Stimulated activated CD8-positive, alpha-beta memory T cell treated with anti-CD3 and anti-CD28 coated beads, Interleukin-15, amount 100 ng/mL, for 1 hour (primary cell): Measurements from ENCODE around the gene MON1B.
"Not testable (repeated sequence)": the region's sequence is repeated elsewhere in the genome, so short reads cannot be mapped to it uniquely, and the experiment has no call there.

Experiments
- DNase-seq: peaks from one replicate; pipeline ENCODE4 v3.0.0-alpha.2; 2020; ENCODE audit warnings: low read depth

The MON1B gene

DNA sequence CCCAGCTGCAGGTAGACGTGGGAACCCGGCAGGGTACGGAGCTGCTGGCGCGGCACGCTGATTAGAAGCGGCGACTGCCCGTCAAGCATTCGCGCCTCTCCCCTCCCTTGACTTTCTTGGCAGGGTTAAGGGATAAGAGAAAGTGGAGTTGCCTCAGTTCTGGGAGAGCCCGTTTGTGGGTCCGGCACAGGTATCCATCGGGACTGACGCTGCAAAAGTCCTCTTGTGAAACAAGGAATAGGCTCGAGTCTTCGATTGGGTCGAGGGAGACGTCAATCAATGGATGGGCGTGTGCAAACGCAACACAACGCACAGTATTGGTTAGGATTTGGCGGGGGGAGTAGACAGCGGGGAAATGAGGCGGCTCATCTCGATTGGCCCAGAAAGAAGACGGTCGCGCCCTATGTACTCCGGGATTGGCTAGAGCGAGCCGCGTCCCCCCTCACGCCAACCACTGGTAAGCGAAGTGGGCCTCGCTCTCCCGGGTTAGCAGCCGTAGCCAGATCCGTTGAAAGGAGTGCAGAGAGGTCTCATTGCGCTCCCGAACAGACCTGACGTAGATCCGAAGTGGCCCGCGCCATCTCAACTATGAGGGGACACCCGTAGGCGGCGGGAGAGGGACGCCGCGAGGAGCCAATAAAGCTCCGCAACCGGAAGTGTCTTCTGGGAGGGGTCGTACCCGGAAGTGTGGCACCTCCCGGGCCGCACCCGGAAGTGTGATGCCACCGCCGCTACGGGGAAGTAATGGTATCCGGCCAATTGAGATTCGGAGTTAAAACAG is at the start of gene MON1B:
Gene MON1B (plus strand): TSS at position 713 of the 781 bp plus-strand sequence. CDS start 296 bp downstream, outside the sequence.
- peak; percentile 86 for DNase-seq

DNA sequence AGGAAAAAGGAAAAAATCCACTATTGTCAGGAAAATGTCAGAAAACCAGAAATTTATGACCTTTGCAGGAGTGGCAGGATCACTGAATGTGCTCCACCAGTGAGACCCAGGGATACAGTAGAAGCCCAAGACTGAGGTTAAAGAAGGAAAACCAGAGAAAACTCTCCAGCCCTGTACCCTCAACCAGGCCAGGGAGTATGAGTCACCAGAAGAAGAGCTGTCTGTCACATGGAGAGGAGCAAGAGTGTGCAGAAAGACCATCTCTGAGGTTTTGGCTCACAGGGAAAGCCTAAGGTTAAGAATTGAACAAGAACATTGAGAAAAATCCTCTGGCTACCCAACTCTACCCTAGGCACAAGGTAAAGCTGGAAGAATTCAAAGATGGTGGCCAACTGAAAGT is 47.6 kb upstream of the MON1B start:
- DNase-seq: no peak

DNA sequence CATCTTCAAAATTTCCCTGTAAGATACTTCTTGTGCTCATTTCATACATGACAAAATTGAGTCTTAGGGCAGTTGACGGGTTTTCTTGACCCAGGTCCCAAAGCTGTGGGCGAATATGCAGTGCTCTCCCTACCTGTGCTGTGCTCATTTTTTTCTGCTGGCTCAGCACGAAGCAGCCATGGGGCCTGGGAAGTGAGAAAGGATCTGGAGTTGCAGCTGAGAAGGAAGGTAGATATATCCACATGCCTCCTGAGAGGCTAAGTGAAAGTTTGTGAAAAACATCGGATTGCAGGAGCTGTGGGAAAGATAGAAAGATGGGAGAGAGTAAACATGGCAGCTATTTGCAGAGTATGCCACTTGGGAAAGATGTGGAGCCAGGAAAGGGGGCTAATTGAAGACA is 42.9 kb upstream of the MON1B start:
- no peak for DNase-seq

DNA sequence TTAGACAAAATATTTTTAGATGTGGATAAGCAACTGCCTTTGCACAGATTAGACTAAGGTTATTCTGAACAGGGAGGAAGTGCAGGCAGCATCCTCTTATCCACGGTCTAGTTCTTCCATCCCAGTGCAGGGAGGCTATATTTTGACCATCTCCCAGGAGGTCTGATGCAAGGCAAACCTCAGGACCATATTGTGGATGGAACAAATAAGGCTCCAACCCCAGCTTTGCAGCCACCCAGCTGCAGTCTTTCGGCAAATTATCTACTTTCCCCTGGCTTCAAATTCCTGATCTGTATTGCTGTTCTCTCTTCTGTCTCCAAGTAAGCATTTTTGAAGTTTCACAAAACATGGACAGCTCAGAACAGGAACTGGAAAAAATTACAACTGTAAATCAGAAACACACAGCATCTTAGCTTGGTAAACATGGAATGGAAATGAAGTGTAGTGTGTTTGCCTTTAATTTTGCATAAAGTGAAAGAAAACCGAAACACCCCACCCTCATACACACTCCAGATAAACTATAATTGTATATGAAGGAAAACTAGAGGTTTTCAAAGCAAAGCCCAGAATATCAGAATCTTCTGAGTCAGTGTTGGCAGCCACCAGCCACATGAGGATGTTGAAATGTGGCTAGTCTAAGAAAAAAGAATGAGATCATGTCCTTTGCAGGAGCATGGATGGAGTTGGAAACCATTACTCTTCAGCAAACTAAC is 33.5 kb upstream of the MON1B start:
- DNase-seq: no peak

DNA sequence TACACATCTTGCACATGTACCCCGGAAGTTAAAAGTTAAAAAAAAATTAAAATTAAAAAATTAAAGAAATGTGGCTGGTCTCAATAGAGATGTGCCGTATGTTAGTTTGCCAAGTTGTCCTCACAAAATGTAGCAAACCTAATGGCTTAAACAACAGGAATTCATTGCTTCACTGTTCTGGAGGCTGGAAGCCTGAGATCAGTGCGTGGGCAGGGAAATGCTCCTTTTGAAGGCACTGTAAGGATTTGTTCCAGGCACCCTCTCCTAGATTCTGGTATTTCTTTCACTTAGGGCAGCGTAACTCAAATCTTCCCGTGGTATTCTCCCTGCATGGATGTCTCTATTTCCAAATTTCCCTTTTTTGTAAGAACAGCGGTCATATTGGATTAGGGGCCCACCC is 32.7 kb upstream of the MON1B start:
- no peak for DNase-seq

DNA sequence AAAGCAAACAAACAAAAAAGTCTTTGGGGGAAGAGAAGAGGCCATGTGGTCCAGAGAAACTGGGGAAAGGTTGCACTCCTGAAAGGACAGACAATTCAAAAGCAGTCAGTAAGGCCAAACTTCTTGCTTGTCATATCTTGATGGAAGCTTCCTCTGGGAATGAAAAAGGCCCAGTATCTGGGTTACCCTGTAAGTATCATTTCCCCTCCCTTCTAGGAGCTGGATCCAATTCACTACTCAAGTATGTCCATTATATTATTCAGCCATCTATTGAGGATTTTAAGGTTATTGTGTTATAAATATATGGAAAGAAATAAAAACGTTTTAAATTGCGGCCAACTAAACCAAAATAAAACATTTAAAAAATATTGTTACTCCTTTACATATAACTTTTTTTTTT is 26.0 kb upstream of the MON1B start:
- no peak for DNase-seq

DNA sequence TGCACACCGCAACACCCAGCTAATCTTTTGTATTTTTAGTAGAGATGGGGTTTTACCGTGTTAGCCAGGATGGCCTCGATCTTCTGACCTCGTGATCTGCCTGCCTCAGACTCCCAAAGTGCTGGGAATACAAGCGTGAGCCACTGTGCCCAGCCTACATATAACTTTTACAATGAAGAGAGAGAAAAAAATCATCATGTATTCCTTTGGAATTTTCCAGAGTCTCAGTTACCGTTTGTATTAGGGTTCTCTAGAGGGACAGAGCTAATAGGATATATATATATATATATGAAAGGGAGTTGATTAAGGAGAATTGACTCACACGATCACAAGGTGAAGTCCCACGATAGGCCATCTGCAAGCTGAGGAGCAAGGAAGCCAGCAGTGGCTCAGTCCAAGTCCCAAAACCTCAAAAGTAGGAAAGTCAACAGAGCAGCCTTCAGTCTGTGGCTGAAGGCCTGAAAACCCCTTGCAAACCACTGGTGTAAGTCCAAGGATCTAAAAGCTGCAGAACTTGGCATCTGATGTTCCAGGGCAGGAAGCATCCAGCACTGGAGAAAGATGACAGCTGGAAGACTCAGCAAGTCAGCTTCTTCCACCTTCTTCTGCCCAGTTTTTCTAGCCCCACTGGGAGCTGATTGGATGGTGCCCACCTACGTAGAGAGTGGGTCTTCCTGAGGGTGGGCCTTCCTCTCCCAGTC is 25.3 kb upstream of the MON1B start:
- not testable (repeated sequence) for DNase-seq

DNA sequence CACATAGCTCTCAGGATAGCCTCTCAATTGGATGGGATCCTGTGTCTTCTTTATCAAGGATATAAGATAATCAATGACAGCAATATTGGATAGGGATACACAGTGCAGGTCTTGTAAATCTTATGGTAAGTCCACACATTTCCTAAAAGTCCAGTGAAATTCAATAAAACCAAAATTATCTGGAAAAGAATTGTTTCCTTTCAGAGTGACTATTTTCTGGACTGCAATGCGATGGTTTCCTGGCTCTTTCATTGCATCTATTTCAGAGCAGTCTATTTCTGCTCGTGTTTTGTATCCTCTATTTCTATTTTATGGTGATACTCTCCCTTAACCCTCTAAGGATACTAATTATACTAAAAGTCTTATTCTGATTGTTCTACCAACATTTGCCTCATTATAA is 24.3 kb upstream of the MON1B start:
- DNase-seq: no peak

DNA sequence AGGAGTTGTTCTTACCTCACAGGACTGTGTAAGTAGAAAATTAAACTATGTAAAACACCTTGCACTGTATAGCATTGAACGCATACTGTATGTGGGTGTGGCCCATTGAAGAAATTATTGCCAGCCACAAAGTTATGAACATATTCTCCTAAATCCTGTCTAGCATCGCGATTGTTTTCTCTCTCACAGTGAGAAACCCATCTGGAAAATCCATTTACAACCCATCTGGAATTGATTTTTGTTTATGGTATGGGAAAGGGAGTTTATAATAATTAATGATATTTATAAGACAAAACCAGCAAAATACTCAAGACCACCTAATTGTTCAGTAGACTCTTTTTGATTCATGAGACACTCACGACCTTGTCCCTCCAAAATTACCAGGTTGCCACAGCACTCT is 22.1 kb upstream of the MON1B start:
- no peak for DNase-seq

DNA sequence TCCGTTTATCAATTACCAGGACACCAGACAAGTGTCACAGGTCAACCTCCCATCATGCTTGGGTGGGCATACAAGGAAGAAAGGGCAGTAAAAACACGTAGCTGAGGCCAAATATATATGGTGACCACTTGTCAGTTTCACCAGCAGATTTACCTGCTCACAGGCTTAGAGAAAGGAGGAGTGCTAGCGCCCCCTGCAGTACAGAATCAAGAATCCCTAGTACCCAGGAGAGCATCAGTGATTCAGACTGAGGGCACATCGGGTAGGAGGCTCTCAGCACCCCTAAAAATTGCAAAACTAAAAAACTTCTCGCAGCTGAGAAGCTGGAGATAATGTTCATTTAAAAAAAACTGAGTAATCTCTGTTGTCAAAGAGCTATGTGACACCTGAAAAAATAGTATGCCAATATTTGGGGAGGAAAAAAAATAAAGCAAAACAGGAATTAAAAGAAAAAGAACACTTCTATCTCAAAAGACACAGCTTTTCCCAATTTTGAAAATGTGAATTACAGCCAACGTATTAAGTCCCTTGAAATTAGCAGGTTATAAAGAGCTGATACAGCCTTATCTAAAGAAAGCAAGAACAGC is 21.2 kb upstream of the MON1B start:
- DNase-seq: no peak

DNA sequence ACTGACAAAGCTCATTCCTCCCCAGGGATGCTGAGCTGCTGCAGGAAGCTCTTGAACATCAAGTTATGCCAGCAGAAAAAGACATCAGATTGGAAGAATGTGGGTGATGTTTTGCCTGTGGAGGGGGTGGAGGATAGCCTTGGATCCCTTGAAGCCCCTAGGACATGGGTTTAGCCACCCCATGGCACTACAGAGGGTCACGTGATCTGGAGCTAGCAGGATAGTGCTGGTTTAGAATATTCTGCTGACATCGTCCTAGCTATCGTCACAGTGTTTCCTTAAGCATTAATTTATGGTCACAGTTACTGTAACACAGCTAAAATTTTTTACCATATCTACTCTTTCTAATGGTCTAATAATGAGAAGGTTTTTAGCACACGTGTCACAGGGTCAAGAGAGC is 20.2 kb upstream of the MON1B start:
- DNase-seq: no peak

DNA sequence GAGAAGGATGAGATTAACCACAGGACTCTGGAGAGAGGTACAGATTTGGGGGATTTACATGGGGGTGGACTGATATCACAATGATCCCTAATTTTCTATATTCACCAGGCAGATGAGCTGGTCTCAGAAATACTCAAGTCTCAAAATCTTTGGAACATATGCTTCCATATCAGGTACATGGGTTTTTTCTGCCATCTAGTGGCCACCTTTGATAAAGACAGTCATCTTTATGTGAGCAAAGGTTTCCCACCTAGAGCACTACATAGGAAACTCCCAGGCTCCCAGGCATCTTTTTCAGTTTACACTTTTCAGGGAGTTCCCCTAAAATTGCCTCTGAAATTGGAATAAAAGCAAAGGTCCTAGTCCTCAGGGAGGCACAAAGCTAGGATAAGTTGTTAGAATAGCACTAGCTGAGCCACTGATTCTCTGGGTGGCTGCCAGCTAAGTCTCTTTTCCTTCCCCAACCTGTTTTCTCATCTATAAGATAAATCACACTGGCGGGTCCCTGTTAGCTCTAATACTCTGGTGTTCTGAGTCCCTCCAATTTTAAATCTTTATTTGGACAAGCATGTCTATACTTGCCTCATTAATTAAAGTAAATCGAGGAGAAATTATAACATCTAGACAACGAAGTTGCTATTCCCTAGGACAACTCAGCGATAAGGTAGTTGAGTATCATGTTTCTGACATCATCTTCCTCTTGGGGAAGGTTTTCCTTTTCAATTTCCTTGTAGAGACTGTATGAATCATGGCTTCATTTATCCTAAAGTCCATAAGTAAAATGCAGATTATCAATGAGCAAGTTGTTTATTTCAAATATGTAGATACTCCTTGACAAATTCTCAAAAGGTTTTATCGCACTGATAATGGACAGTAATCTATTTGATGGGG is 19.0 kb upstream of the MON1B start:
- no peak for DNase-seq

DNA sequence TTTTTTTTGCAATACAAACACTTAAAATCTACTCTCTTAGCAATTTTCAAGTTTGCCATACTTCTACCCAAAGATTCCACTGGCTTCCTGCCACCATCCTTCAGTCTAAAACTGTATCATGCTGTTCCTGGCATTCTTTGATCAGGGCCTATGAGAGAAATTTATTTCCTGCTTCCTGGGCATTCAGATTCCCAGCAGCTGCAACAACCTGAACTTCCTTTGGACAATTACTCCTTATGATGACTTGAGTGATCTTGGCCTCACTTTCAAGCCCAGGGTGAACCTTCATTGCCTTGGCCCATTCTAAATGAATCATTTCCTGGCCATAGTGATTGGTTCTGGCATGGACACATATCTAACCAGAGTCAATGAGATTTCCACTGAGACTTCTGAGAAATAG is 18.0 kb upstream of the MON1B start:
- no peak for DNase-seq

DNA sequence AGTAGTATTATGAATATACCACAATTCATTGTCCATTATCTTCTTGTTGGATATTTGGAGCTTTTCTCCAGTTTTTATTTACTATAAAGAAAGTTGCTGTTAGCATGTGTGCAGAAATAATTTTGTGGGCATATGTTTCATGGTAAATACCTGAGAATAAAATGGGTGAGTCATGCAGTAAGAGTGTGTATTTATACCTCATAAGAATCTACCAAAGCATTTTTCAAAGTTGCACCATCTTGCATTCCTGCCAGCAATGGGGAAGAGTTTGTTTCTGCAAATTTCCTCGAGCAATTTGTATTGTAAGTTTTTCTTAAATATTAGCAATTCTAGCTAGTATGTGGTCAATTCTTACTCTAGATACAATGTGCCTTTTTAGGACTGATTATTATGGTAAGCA is 7.9 kb upstream of the MON1B start:
- no peak for DNase-seq

DNA sequence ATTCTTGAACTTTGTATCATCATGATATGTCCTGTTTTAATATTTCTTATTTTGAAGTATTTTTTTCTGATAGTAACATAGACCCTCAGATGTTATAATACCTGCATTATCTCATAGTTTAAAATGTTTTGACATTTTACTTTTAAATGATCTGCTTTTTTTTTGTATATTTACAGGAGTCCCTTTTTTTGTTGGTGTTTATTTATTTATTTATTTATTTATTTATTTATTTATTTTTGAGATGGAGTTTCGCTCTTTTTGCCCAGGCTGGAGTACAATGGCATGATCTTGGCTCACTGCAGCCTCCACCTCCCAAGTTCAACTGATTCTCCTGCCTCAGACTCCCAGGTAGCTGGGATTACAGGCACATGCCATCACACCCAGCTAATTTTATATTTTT is 4.7 kb upstream of the MON1B start:
- DNase-seq: not testable (repeated sequence)

DNA sequence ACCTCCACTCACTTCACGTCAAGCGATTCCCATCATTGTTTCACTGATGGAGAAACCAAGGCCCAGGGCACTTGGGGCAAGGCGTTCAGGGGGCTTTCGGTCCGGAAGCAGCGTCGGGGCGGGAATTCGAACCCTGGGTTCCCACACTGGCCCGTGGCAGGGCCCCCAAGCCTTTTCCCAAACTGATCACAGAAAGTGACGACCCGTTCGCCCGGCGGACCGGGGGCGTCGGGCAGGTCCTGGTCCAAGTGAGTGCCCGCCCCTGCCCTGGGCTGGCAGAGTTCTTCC is 856 bp upstream of the MON1B start:
- DNase-seq: no peak

DNA sequence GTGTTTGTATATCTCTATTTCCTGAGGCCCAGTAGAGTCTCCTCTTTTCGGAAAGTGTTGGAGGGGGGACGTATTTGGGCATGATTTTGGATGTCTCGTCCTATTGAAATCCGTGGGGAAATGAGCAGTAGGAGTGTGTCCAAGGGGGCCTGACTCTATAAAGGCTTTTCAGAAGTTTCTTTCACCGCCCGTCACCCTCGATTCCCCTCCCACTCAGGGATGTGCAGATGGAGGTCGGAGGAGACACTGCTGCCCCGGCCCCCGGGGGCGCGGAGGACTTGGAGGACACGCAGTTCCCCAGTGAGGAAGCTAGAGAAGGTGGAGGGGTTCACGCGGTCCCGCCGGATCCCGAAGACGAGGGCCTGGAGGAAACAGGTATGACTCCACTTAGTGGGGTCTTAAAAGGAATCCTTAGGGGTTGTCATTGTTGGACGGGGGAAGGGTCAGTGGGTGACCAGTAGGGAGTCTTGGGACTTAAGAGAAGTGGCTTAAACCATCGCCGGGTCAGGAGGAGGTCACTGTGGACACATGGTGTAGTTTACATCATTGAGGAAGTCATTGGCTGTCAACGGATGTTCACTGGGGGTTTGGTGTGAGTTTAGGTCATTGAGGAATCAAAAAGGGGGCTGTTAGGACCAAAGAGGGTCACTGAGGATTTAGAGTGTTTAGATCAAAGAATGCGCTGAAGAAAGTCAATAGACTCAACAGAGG is 424 bp downstream of the MON1B start:
- DNase-seq: no peak

DNA sequence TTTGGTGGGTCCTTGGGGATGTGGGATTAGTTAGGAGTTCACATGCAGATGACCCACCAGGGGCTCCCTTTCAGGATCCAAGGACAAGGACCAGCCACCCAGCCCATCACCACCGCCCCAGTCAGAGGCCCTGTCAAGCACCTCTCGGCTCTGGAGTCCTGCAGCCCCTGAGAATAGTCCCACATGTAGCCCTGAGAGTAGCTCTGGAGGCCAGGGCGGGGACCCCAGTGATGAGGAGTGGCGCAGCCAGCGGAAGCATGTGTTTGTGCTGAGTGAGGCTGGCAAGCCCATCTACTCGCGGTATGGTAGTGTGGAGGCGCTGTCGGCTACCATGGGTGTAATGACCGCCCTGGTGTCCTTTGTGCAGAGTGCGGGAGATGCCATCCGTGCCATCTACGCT is 2.4 kb downstream of the MON1B start:
- no peak for DNase-seq

DNA sequence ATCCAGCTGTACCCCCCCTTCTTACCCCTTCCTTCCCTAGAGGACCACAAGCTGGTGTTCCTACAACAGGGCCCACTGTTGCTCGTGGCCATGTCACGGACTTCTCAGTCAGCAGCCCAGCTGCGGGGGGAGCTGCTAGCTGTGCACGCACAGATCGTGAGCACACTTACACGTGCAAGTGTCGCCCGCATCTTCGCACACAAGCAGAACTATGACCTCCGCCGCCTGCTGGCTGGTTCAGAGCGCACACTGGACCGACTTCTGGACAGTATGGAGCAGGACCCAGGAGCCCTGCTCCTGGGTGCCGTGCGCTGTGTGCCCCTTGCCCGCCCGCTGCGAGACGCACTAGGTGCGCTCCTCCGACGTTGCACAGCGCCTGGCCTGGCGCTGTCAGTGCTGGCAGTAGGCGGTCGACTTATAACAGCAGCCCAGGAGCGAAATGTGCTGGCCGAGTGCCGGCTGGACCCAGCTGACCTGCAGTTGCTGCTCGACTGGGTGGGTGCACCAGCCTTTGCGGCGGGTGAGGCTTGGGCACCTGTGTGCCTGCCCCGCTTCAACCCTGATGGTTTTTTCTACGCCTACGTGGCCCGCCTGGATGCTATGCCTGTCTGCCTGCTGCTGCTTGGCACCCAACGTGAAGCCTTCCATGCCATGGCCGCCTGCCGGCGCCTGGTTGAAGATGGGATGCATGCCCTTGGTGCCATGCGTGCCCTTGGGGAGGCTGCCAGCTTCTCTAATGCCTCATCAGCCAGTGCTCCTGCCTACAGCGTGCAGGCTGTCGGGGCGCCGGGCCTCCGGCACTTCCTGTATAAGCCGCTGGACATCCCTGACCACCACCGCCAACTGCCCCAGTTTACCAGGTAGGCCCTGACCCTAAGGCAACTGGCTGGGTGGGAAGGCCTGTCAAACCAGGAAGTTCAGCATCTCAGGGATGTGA is 3.6 kb downstream of the MON1B start:
- no peak for DNase-seq

DNA sequence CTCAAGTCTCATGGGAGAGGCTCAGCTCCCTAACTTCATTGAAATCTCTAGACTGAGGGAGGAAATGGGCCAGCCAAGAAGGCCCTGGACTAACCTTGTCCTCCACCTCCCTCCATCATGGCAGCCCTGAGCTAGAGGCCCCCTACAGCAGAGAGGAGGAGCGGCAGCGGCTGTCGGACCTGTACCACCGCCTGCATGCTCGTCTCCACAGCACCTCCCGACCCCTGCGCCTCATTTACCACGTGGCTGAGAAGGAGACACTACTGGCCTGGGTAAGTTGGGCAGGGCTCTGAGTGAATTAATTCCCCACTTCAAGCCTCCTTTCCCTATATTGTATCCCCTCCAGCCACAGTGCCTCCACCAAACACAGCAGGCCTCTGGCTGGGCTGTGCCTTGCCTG is 4.4 kb downstream of the MON1B start:
- no peak for DNase-seq
